ENCODE data around the gene MEGF8. TPM values are rescaled to one million over a fixed set of nuclear protein-coding genes. Genes with fewer than 3 reads are reported as not detected.

The MEGF8 gene
- total and polyA plus RNA-seq, 8 donors = 7.3 to 15.9 (median 9.0) TPM

DNA sequence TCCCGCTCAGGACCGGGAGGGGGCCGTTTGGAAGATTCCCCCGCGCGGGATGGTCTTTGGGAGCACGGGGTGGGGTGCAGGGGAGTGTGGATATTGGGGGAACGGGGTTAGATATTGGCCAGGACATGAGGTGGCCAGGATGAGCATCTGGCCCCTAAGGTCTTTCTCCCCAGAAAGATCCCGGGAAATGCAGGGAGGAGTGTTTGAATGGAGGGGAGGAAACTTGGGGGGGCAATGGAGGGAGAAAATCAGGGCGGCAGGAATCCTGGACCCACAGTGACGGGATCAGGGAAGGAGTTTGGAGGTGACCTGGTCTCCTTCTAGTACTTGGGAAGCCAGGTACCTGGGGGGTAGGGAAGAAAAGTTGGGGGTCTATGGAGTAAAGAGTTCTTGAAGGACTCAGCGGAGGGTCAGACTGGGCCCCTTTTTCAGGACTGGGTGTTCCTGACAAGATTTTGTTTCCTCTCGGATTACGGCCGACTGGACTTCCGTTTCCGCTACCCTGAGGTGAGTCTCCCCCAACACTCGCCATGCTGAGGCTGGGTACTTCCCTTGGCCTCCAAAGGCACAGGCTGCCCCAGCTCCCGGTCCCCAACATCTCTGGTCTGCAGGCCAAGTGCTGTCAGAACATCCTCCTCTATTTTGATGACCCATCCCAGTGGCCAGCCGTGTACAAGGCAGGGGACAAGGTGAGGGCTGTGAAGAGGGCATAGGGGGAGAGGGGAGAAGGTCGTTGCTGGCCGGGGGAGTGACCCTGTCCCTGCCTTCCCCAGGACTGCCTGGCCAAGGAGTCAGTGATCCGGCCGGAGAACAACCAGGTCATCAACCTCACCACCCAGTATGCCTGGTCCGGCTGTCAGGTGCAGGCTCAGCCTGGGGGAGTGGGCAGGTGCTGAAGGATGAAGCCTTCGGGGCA lies 11.3 kb upstream of the MEGF8 start:
- H3K4me1 ChIP-seq = no peaks in the 10 kb centered on the region
- no peak for TF ChIP-seq CTCF (IDR thresholded peaks at IDR 0.05)
- H3K27me3 ChIP-seq = no peaks in the 10 kb centered on the region
- H3K9me3 ChIP-seq = no peaks in the 10 kb centered on the region
- FAIRE-seq = no peak
- DNase-seq = no peak
- no peak overlapping the region for H3K27ac ChIP-seq
- H3K36me3 ChIP-seq = no peaks in the 10 kb centered on the region
- 31 to 41% methylated on average over 26 of the region's 26 CpGs for WGBS, 2 donors
- ATAC-seq = no peak
- intact Hi-C loops (cut with DNase I) = no loop called here
- peak overlapping the region in 2 of 4 donors; percentile 43 to 64 for H3K4me3 ChIP-seq

DNA sequence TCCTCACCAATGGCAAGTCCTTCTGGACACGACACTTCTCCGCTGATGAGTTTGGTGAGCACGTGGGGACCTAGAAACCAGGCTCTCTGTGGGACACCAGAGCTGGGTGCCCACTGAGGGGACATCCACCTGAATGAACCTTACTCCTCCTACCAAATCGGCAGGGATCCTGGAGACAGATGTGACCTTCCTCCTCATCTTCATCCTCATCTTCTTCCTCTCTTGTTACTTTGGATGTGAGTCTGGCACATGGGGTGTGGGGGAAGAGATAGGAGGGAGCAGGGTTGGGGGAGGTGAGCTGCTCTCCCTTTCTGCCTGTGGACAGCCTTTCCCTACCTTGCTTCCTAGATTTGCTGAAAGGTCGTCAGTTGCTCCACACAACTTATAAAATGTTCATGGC lies 10.4 kb upstream of the MEGF8 start:
- TF ChIP-seq CTCF (IDR thresholded peaks at IDR 0.05) = no peak
- intact Hi-C loops (cut with DNase I) = no loop called here
- Histone ChIP-seq H3K36me3 (no peaks in the 10 kb centered on the region), H3K27ac (no peak overlapping the region), H3K9me3 (no peaks in the 10 kb centered on the region), H3K4me1 (no peaks in the 10 kb centered on the region), H3K4me3 (no peak overlapping the region), H3K27me3 (no peaks in the 10 kb centered on the region)
- ATAC-seq (no peak), DNase-seq (no peak), FAIRE-seq (no peak)
- WGBS, 2 donors = 69 to 71% methylated on average over 5 of the region's 5 CpGs

GRCh38 chr19:42316223-42317211 lies 8.9 kb upstream of the MEGF8 start:
- ATAC-seq (peak in 2 of 4 donors; percentile 7 to 10), DNase-seq (no peak), FAIRE-seq (no peak)
- Histone ChIP-seq H3K4me1 (no peaks in the 10 kb centered on the region), H3K4me3 (no peak overlapping the region), H3K9me3 (no peaks in the 10 kb centered on the region), H3K27ac (no peak overlapping the region), H3K36me3 (no peaks in the 10 kb centered on the region), H3K27me3 (no peaks in the 10 kb centered on the region)
- WGBS, 2 donors = 47 to 52% methylated on average over 28 of the region's 28 CpGs
- no peak for TF ChIP-seq CTCF (IDR thresholded peaks at IDR 0.05)
- intact Hi-C loops (cut with DNase I) = no loop called here

GRCh38 chr19:42317535-42317934 lies 7.9 kb upstream of the MEGF8 start:
- H3K4me3 ChIP-seq = no peak overlapping the region
- no peak for TF ChIP-seq CTCF (IDR thresholded peaks at IDR 0.05)
- FAIRE-seq = no peak
- no peaks in the 10 kb centered on the region for H3K36me3 ChIP-seq
- no peak overlapping the region for H3K27ac ChIP-seq
- no peaks in the 10 kb centered on the region for H3K4me1 ChIP-seq
- H3K9me3 ChIP-seq = no peaks in the 10 kb centered on the region
- ATAC-seq = no peak
- no peak for DNase-seq
- no peaks in the 10 kb centered on the region for H3K27me3 ChIP-seq
- intact Hi-C loops (cut with DNase I) = no loop called here
- WGBS, 2 donors = 82 to 85% methylated on average over 13 of the region's 13 CpGs
